Tibial nerve (tissue), 4 donors: Measurements from ENCODE around the gene PAGE1.
"Not testable (repeated sequence)": the region's sequence is repeated elsewhere in the genome, so short reads cannot be mapped to it uniquely, and the experiment has no call there.

Source experiments
- EP300 ChIP-seq, 2 donors: sonication (generic); formaldehyde crosslinking; IDR thresholded peaks; one replicate each; pipeline ENCODE4 v1.6.1; 2017; ENCODE audit warnings: antibody characterized with exemption in 2 of 2, mild to moderate bottlenecking in 1 of 2
- POLR2A ChIP-seq, 2 donors: fragments of 450-650 bp; IDR thresholded peaks; one replicate each; pipeline ENCODE4 v1.6.1; 2017; ENCODE audit warnings: antibody characterized with exemption in 2 of 2, mild to moderate bottlenecking in 2 of 2, moderate library complexity in 2 of 2
- TF ChIP-seq, protein P1 (sequence below), 5 experiments: fragments of 200-600 bp in 3 of 5; fragments of 450-650 bp in 2 of 5; sonication (generic) in 3 of 5; IDR thresholded peaks; one replicate each; pipeline ENCODE4 v1.5.1; 2016 to 2019; ENCODE audit warnings: antibody characterized with exemption in 5 of 5, mild to moderate bottlenecking in 3 of 5, moderate library complexity in 2 of 5

DNA sequence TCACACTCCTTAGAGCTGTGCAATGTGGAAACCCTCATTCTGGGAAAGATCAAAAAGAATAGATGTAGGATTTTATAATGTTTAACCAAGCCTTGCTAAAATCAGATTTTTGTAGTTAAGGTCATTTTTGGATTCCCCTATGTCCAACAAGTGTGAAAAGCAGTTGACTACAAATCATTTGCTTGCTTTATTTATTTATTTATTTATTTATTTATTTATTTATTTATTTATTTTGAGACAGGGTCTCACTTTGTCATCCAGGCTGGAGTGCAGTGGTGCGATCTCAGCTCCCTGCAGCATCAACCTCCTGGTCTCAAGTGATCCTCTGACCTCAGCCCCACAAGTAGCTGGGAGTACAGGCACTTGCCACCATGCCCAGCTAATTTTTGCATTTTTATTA, 45.7 kb upstream of the PAGE1 start:
- TF ChIP-seq, protein P1, sequence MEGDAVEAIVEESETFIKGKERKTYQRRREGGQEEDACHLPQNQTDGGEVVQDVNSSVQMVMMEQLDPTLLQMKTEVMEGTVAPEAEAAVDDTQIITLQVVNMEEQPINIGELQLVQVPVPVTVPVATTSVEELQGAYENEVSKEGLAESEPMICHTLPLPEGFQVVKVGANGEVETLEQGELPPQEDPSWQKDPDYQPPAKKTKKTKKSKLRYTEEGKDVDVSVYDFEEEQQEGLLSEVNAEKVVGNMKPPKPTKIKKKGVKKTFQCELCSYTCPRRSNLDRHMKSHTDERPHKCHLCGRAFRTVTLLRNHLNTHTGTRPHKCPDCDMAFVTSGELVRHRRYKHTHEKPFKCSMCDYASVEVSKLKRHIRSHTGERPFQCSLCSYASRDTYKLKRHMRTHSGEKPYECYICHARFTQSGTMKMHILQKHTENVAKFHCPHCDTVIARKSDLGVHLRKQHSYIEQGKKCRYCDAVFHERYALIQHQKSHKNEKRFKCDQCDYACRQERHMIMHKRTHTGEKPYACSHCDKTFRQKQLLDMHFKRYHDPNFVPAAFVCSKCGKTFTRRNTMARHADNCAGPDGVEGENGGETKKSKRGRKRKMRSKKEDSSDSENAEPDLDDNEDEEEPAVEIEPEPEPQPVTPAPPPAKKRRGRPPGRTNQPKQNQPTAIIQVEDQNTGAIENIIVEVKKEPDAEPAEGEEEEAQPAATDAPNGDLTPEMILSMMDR (IDR thresholded peaks at IDR 0.05) = not testable (repeated sequence)
- not testable (repeated sequence) for TF ChIP-seq EP300, POLR2A (IDR thresholded peaks at IDR 0.05)
